ENCODE data around the gene MAP2K7.
"Not testable (repeated sequence)": the region's sequence is repeated elsewhere in the genome, so short reads cannot be mapped to it uniquely, and the experiment has no call there.

Gene MAP2K7

GRCh38 chr19:7947939-7948338, 44.3 kb downstream of the MAP2K7 start:
- Histone ChIP-seq H3K36me3 (ENCODE audit: control insufficient read depth, insufficient read depth, low read length, severe bottlenecking) (no peaks in the 10 kb centered on the region), H3K27me3 (replicated peaks; ENCODE audit: control insufficient read depth, insufficient read depth, low read length) (no peaks in the 10 kb centered on the region), H3K4me3 (ENCODE audit: low read length) (no peak overlapping the region), H3K9me3 (ENCODE audit: control insufficient read depth, low read length) (no peaks in the 10 kb centered on the region), H3K9ac (ENCODE audit: low read length) (no peak overlapping the region), H3K4me1 (ENCODE audit: control insufficient read depth, insufficient read depth, low read length) (peaks cover 2% of the 10 kb centered on the region)
- no peak for DNase-seq (ENCODE audit: low read depth)

GRCh38 chr19:7953060-7953459, 49.4 kb downstream of the MAP2K7 start:
- no peak overlapping the region for H3K9ac ChIP-seq (ENCODE audit: low read length)
- no peak overlapping the region for H3K4me3 ChIP-seq (ENCODE audit: low read length)
- peak; percentile 17 for DNase-seq (ENCODE audit: low read depth)
- peaks cover 5% of the 10 kb centered on the region for H3K36me3 ChIP-seq (ENCODE audit: control insufficient read depth, insufficient read depth, low read length, severe bottlenecking)
- peaks cover 3% of the 10 kb centered on the region for H3K4me1 ChIP-seq (ENCODE audit: control insufficient read depth, insufficient read depth, low read length)
- H3K9me3 ChIP-seq (ENCODE audit: control insufficient read depth, low read length) = no peaks in the 10 kb centered on the region
- no peaks in the 10 kb centered on the region for H3K27me3 ChIP-seq (replicated peaks; ENCODE audit: control insufficient read depth, insufficient read depth, low read length)

DNA sequence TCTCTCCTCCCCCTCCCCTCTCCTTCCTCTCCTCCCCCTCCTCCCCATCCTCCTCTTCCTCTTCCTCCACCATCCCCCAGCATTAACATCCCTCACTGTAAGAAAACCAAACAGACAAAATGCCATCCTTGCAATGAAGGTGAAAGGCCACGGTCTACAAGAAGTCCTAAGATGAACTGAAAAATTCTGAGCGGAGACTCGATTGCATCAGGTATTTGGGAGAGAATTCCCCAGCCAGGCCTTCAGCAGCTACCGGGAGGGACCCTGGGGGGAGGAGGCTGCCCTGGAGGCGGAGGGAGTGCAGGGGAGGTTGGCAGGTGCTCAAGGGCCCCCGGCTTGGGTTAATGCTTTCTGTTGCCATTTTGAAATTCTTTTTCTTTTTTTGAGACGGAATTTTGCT, 49.9 kb downstream of the MAP2K7 start:
- peaks cover 5% of the 10 kb centered on the region for H3K36me3 ChIP-seq (ENCODE audit: control insufficient read depth, insufficient read depth, low read length, severe bottlenecking)
- H3K9ac ChIP-seq (ENCODE audit: low read length) = no peak overlapping the region
- H3K4me1 ChIP-seq (ENCODE audit: control insufficient read depth, insufficient read depth, low read length) = peaks cover 3% of the 10 kb centered on the region
- no peaks in the 10 kb centered on the region for H3K9me3 ChIP-seq (ENCODE audit: control insufficient read depth, low read length)
- no peak overlapping the region for H3K4me3 ChIP-seq (ENCODE audit: low read length)
- no peaks in the 10 kb centered on the region for H3K27me3 ChIP-seq (replicated peaks; ENCODE audit: control insufficient read depth, insufficient read depth, low read length)
- DNase-seq (ENCODE audit: low read depth) = no peak

DNA sequence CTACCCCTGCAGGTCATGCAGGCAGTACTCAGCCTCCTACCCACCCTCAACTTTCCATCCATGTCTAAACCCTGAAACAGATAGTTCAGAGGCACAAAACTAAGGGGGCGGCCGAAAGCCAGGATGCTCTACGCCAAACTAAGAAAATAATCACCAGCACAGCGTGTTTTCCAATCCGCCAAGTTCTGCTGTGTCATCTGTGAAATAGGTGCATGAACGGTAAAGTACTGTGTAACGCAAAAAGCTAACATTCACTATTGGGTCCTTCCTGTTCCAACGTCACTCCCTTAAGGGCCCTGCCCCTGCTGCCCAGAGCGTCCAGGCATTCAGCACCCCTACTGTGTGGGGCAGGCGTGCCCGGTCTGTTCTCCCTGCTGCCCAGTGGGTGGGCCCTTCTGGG, 52.0 kb downstream of the MAP2K7 start:
- Histone ChIP-seq H3K4me3 (ENCODE audit: low read length) (no peak overlapping the region), H3K36me3 (ENCODE audit: control insufficient read depth, insufficient read depth, low read length, severe bottlenecking) (peaks cover 9% of the 10 kb centered on the region), H3K4me1 (ENCODE audit: control insufficient read depth, insufficient read depth, low read length) (peaks cover 3% of the 10 kb centered on the region), H3K27me3 (replicated peaks; ENCODE audit: control insufficient read depth, insufficient read depth, low read length) (no peaks in the 10 kb centered on the region), H3K9ac (ENCODE audit: low read length) (no peak overlapping the region), H3K9me3 (ENCODE audit: control insufficient read depth, low read length) (no peaks in the 10 kb centered on the region)
- DNase-seq (ENCODE audit: low read depth) = no peak

GRCh38 chr19:7959211-7959610, 55.5 kb downstream of the MAP2K7 start:
- H3K4me1 ChIP-seq (ENCODE audit: control insufficient read depth, insufficient read depth, low read length) = no peaks in the 10 kb centered on the region
- DNase-seq (ENCODE audit: low read depth) = no peak
- no peak overlapping the region for H3K9ac ChIP-seq (ENCODE audit: low read length)
- H3K4me3 ChIP-seq (ENCODE audit: low read length) = no peak overlapping the region
- H3K9me3 ChIP-seq (ENCODE audit: control insufficient read depth, low read length) = no peaks in the 10 kb centered on the region
- H3K27me3 ChIP-seq (replicated peaks; ENCODE audit: control insufficient read depth, insufficient read depth, low read length) = no peaks in the 10 kb centered on the region
- peaks cover 40% of the 10 kb centered on the region for H3K36me3 ChIP-seq (ENCODE audit: control insufficient read depth, insufficient read depth, low read length, severe bottlenecking)

DNA sequence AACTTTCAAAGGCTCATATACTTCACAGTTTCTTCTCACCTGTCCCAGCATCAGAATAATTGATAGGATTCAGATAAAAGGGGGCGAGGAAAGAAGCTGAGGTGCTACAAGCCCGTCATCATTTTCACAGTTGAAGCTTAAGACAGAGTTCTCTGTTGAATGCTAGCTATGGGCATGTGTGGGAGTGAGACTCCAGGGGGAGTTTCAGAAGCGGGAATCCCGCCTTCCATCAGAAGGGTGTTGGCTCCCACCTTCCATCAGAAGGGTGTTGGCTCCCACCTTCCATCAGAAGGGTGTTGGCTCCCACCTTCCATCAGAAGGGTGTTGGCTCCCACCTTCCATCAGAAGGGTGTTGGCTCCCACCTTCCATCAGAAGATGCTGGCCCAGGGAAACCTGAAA, 57.4 kb downstream of the MAP2K7 start:
- H3K9ac ChIP-seq (ENCODE audit: low read length); H3K4me1 ChIP-seq (ENCODE audit: control insufficient read depth, insufficient read depth, low read length); H3K9me3 ChIP-seq (ENCODE audit: control insufficient read depth, low read length); H3K27me3 ChIP-seq (replicated peaks; ENCODE audit: control insufficient read depth, insufficient read depth, low read length); H3K4me3 ChIP-seq (ENCODE audit: low read length); DNase-seq (ENCODE audit: low read depth): not testable (repeated sequence)
- peaks cover 56% of the 10 kb centered on the region for H3K36me3 ChIP-seq (ENCODE audit: control insufficient read depth, insufficient read depth, low read length, severe bottlenecking)

DNA sequence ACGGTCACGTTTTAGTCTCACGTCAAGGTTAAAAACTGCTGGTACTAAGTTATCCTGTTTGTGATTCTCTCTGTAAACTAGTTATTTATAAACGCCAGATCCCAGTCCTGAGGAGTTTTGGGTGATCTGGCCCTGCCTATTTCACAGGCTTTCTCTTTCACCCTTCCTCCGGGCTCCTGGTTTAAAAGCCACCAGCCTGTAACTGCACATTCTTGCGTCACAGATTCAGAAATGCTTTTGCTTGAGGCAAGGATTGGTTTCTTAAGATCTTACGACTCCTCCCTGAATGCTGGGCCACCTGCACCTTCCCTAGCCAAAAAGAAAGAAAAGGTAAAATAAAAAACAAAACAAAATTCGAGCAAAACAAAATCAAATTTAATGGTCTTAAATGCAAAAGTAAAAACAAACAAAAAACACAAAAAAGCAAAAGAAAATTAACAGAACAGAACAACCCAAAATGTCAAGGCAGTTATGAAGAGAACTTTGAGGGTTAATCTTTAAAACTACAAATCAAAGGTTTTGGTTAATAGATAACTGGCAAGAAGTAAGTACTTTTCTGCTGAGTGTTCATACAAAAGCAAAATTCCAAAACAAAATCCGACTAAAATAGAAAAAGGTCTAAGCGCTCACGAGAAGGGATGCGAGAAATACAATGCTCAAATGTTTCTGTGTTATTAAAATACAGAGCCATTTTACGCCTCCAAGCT, 58.4 kb downstream of the MAP2K7 start:
- H3K9ac ChIP-seq (ENCODE audit: low read length) = no peak overlapping the region
- H3K9me3 ChIP-seq (ENCODE audit: control insufficient read depth, low read length) = no peaks in the 10 kb centered on the region
- no peak overlapping the region for H3K4me3 ChIP-seq (ENCODE audit: low read length)
- no peaks in the 10 kb centered on the region for H3K27me3 ChIP-seq (replicated peaks; ENCODE audit: control insufficient read depth, insufficient read depth, low read length)
- no peak for DNase-seq (ENCODE audit: low read depth)
- H3K4me1 ChIP-seq (ENCODE audit: control insufficient read depth, insufficient read depth, low read length) = no peaks in the 10 kb centered on the region
- H3K36me3 ChIP-seq (ENCODE audit: control insufficient read depth, insufficient read depth, low read length, severe bottlenecking) = peaks cover 64% of the 10 kb centered on the region

DNA sequence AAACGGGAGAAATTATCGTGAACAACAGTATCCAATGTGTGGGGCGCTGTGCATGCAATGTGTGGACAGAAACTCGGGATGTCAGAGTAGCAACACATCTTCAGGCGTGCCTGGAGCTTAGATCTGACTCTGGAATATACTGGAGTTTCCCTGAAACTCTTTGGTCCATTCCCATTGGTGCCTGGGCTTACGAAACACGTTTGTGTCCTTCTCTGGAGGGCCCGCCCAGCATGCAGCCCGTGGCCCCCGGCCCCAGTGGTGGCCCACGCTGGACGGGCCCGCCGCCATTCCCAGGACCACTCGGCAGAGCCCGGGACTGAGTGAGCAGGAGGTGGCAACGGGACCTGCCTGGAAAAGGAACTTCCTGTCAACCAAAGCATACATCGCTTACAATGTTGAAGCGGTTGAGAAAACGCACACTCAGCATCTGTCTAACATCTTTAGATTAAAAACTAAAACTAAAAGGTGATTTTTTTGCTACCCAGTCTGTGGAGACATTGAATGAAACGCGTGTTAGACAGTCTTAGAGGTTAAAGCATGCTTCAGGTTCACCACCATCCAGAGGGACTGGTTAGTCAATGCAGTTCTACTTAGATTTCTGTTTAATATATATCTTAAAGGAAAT, 59.1 kb downstream of the MAP2K7 start:
- Histone ChIP-seq H3K27me3 (replicated peaks; ENCODE audit: control insufficient read depth, insufficient read depth, low read length) (no peaks in the 10 kb centered on the region), H3K4me1 (ENCODE audit: control insufficient read depth, insufficient read depth, low read length) (no peaks in the 10 kb centered on the region), H3K36me3 (ENCODE audit: control insufficient read depth, insufficient read depth, low read length, severe bottlenecking) (peaks cover 70% of the 10 kb centered on the region), H3K9me3 (ENCODE audit: control insufficient read depth, low read length) (no peaks in the 10 kb centered on the region), H3K4me3 (ENCODE audit: low read length) (no peak overlapping the region), H3K9ac (ENCODE audit: low read length) (no peak overlapping the region)
- DNase-seq (ENCODE audit: low read depth) = no peak

- no peak for DNase-seq (ENCODE audit: low read depth)
- H3K36me3 ChIP-seq (ENCODE audit: control insufficient read depth, insufficient read depth, low read length, severe bottlenecking) = peaks cover 70% of the 10 kb centered on the region
- H3K4me1 ChIP-seq (ENCODE audit: control insufficient read depth, insufficient read depth, low read length) = no peaks in the 10 kb centered on the region
- H3K27me3 ChIP-seq (replicated peaks; ENCODE audit: control insufficient read depth, insufficient read depth, low read length) = no peaks in the 10 kb centered on the region
- H3K9ac ChIP-seq (ENCODE audit: low read length) = no peak overlapping the region
- no peak overlapping the region for H3K4me3 ChIP-seq (ENCODE audit: low read length)
- H3K9me3 ChIP-seq (ENCODE audit: control insufficient read depth, low read length) = no peaks in the 10 kb centered on the region
Observed at GRCh38 chr19:7963566-7963965, 59.9 kb downstream of the MAP2K7 start.

All from adipocyte (in vitro differentiated cells).